HCT116 (cell line): ENCODE results near the gene PRR9. TPM values are rescaled to one million over a fixed set of nuclear protein-coding genes. Genes with fewer than 3 reads are reported as not detected.

ENCODE experiments used
- ATAC-seq: fragments of 200-7000 bp; cut with Tn5 transposase; 2 replicates; pipeline ENCODE4 v1.9.1; 2020; ENCODE audit warnings: mild to moderate bottlenecking, moderate library complexity
- BruUV-seq: library from RNA; stranded (reverse); fragments of 400-500 nt; replicated peaks from 2 replicates; lab custom pipeline; 2021; lab: Mats Ljungman, UMichigan
- CTCF ChIA-PET: fragments of 300-600 bp; sonication (Branson Sonifier 250); formaldehyde crosslinking; loops from one replicate; lab custom pipeline; 2021; ENCODE audit warnings: antibody characterized with exemption; lab: Charles Lee
- POLR2A ChIA-PET: fragments of 300-600, 350-600 bp; sonication (Branson Sonifier 250); formaldehyde crosslinking; loops from one replicate; lab custom pipeline; 2021; ENCODE audit warnings: antibody characterized with exemption; lab: Charles Lee
- RAD21 ChIA-PET, 2 experiments: fragments of 300-600 bp; sonication (Branson Sonifier 250); formaldehyde crosslinking; loops; one replicate each; lab custom pipeline; 2023; ENCODE audit warnings: low total read pairs in 2 of 2; ENCODE audit not compliant: uncharacterized antibody in 2 of 2, unreplicated experiment in 2 of 2, low non-redundant PET in 1 of 2; lab: Charles Lee
- DNase-seq: peaks from one replicate; pipeline ENCODE4 v3.0.0-alpha.2; 2010; ENCODE audit warnings: low read depth, low spot score
- H2AFZ ChIP-seq: fragments of 200-600 bp; shearing (Covaris generic), sonication (generic); 2 replicates; pipeline ENCODE4 v1.6.1; 2017; ENCODE audit warnings: low read depth, mixed run types, mixed read lengths, antibody characterized with exemption, low read length; ENCODE audit not compliant: poor library complexity, severe bottlenecking
- H3K27ac ChIP-seq: 2 replicates; pipeline ENCODE4 v1.5.1; 2012; ENCODE audit warnings: low read depth, low read length
- H3K27me3 ChIP-seq: fragments of 200-600 bp; sonication (generic); 2 replicates; pipeline ENCODE4 v1.6.1; 2016; ENCODE audit warnings: mixed run types, low read length, mixed read lengths; ENCODE audit not compliant: insufficient read depth
- H3K36me3 ChIP-seq, 2 experiments: fragments of 200-500 bp in 1 of 2; fragments of 200-600 bp in 1 of 2; sonication (Bioruptor generic) in 1 of 2; sonication (generic) in 1 of 2; 2 replicates each; pipeline versions ENCODE4 v1.5.1 to v1.6.1; 2014 to 2016; ENCODE audit warnings: low read length in 2 of 2, inconsistent platforms in 1 of 2, mixed read lengths in 1 of 2, mixed run types in 1 of 2; ENCODE audit not compliant: insufficient read depth in 2 of 2, control insufficient read depth in 1 of 2
- H3K4me1 ChIP-seq, 2 experiments: fragments of 200-600 bp in 1 of 2; sonication (generic) in 1 of 2; 2 replicates each; pipeline versions ENCODE4 v1.5.1 to v1.6.1; 2012 to 2017; ENCODE audit warnings: low read length in 2 of 2, inconsistent platforms in 1 of 2, mild to moderate bottlenecking in 1 of 2, mixed read lengths in 1 of 2, mixed run types in 1 of 2, moderate library complexity in 1 of 2; ENCODE audit not compliant: insufficient read depth in 2 of 2, control insufficient read depth in 1 of 2
- H3K4me2 ChIP-seq: fragments of 200-600 bp; sonication (generic); 2 replicates; pipeline ENCODE4 v1.6.1; 2017; ENCODE audit warnings: mixed run types, low read length, mixed read lengths
- H3K4me3 ChIP-seq, 2 experiments: fragments of 200-600 bp in 1 of 2; sonication (generic) in 1 of 2; replicated peaks in 1 of 2; 2 replicates each; pipeline ENCODE4 v1.5.1; 2011 to 2016; ENCODE audit warnings: low read length in 2 of 2, control low read depth in 1 of 2, low read depth in 1 of 2, mild to moderate bottlenecking in 1 of 2, mixed read lengths in 1 of 2, mixed run types in 1 of 2
- H3K79me2 ChIP-seq: fragments of 200-600 bp; sonication (generic); 2 replicates; pipeline ENCODE4 v1.6.1; 2017; ENCODE audit warnings: mild to moderate bottlenecking, mixed run types, low read length, moderate library complexity, mixed read lengths; ENCODE audit not compliant: insufficient read depth
- H3K9ac ChIP-seq: fragments of 200-600 bp; sonication (generic); 2 replicates; pipeline ENCODE4 v1.6.1; 2016; ENCODE audit warnings: low read length, mixed read lengths
- H3K9me2 ChIP-seq: fragments of 200-600 bp; sonication (generic), shearing (Covaris generic); 2 replicates; pipeline ENCODE4 v1.6.1; 2017; ENCODE audit warnings: mixed run types, mild to moderate bottlenecking, moderate library complexity; ENCODE audit not compliant: insufficient read depth
- H3K9me3 ChIP-seq, 2 experiments: fragments of 200-500 bp in 1 of 2; fragments of 200-600 bp in 1 of 2; sonication (Bioruptor generic) in 1 of 2; sonication (generic) in 1 of 2; 2 replicates each; pipeline ENCODE4 v1.6.1; 2014 to 2017; ENCODE audit warnings: low read length in 2 of 2, mixed read lengths in 2 of 2, inconsistent platforms in 1 of 2, low read depth in 1 of 2, mild to moderate bottlenecking in 1 of 2, mixed run types in 1 of 2, moderate library complexity in 1 of 2; ENCODE audit not compliant: control insufficient read depth in 1 of 2, insufficient read depth in 1 of 2
- H4K20me1 ChIP-seq: fragments of 200-600 bp; sonication (generic), shearing (Covaris generic); 2 replicates; pipeline ENCODE4 v1.6.1; 2017; ENCODE audit warnings: mixed run types, mild to moderate bottlenecking, moderate library complexity; ENCODE audit not compliant: insufficient read depth
- ATF3 ChIP-seq: IDR thresholded peaks from 2 replicates; pipeline ENCODE4 v1.6.1; 2012
- CEBPB ChIP-seq: IDR thresholded peaks from 2 replicates; pipeline ENCODE4 v1.6.1; 2012; ENCODE audit warnings: low read depth
- CTCF ChIP-seq, 3 experiments: fragments of 200-600 bp in 1 of 3; sonication (generic) in 1 of 3; IDR thresholded peaks in 2 of 3; conservative IDR thresholded peaks in 1 of 3; 2 replicates each; pipeline ENCODE4 v1.5.1; 2012 to 2017; ENCODE audit warnings: low read depth in 2 of 3, low read length in 2 of 3, antibody characterized with exemption in 1 of 3, borderline replicate concordance in 1 of 3, control low read depth in 1 of 3, mild to moderate bottlenecking in 1 of 3, mixed read lengths in 1 of 3, mixed run types in 1 of 3, moderate library complexity in 1 of 3; ENCODE audit not compliant: insufficient read depth in 1 of 3
- ELF1 ChIP-seq: IDR thresholded peaks from 2 replicates; pipeline ENCODE4 v1.6.1; 2012; ENCODE audit warnings: low read depth, borderline replicate concordance
- EZH2phosphoT487 ChIP-seq: fragments of 200-600 bp; IDR thresholded peaks from 2 replicates; pipeline ENCODE4 v1.6.1; 2018; ENCODE audit warnings: antibody characterized with exemption, borderline replicate concordance
- FOSL1 ChIP-seq: IDR thresholded peaks from 2 replicates; pipeline ENCODE4 v1.6.1; 2012; ENCODE audit warnings: low read depth
- POLR2AphosphoS5 ChIP-seq: IDR thresholded peaks from 2 replicates; pipeline ENCODE4 v1.6.1; 2011; ENCODE audit warnings: mild to moderate bottlenecking, low read depth, low read length, moderate library complexity
- RAD21 ChIP-seq: IDR thresholded peaks from 2 replicates; pipeline ENCODE4 v1.6.1; 2012; ENCODE audit warnings: low read depth, mild to moderate bottlenecking
- REST ChIP-seq: IDR thresholded peaks from 2 replicates; pipeline ENCODE4 v1.6.1; 2012; ENCODE audit warnings: low read depth
- SIN3A ChIP-seq: IDR thresholded peaks from 2 replicates; pipeline ENCODE4 v1.6.1; 2012; ENCODE audit warnings: low read depth
- SRF ChIP-seq: IDR thresholded peaks from 2 replicates; pipeline ENCODE4 v1.6.1; 2012; ENCODE audit warnings: low read depth
- TCF7L2 ChIP-seq: IDR thresholded peaks from 2 replicates; pipeline ENCODE4 v1.7.0; 2011; ENCODE audit warnings: borderline replicate concordance, inconsistent platforms; ENCODE audit not compliant: insufficient read depth, insufficient read length; ENCODE audit errors: extremely low read depth
- YY1 ChIP-seq: IDR thresholded peaks from 2 replicates; pipeline ENCODE4 v1.6.1; 2011; ENCODE audit warnings: low read length, low read depth, moderate library complexity, mild to moderate bottlenecking; ENCODE audit not compliant: insufficient replicate concordance; ENCODE audit errors: extremely low read depth
- ZBTB33 ChIP-seq: IDR thresholded peaks from 2 replicates; pipeline ENCODE4 v1.6.1; 2011; ENCODE audit warnings: mild to moderate bottlenecking, low read length, moderate library complexity; ENCODE audit not compliant: insufficient replicate concordance; ENCODE audit errors: extremely low read depth
- ZFX ChIP-seq: fragments of 450-650 bp; IDR thresholded peaks from 2 replicates; pipeline ENCODE4 v1.6.1; 2017
- ZNF274 ChIP-seq: fragments of 200-500 bp; sonication (Bioruptor generic); IDR thresholded peaks from 2 replicates; pipeline ENCODE4 v1.6.1; 2014; ENCODE audit warnings: mild to moderate bottlenecking, low read depth, low read length, inconsistent platforms
- intact Hi-C: fragments of 100-400 bp; cut with micrococcal nuclease; formaldehyde crosslinking; loops from 2 replicates; pipeline ENCODE4 v1.10.0; 2022
- total RNA-seq: library from RNA; stranded (reverse); gene quantifications from one replicate; pipeline ENCODE4 v1.2.1, GENCODE V29; 2021; ENCODE audit not compliant: unreplicated experiment

Gene PRR9
- total RNA-seq, 1 experiment from 2014 or later = not detected

- TF ChIP-seq POLR2AphosphoS5 (no peak), FOSL1 (no peak), TCF7L2 (no peak), ELF1 (no peak), CEBPB (no peak), REST (no peak), RAD21 (peak; percentile 80)
Measured at GRCh38 chr1:153192697-153193096, 24.7 kb upstream of the PRR9 start (continued).

- ChIA-PET RAD21 (interaction anchor here in 1 of 2 experiments (0.5 kb wide), 1 partner anchor 94 kb away, joined by 4 read pairs; no protein-coding TSS in a partner anchor), POLR2A (no interaction called here), CTCF (interaction anchor here (1.1 to 4.6 kb wide), 3 partner anchors 234 to 324 kb away, joined by 3 to 94 read pairs (median 34); partner anchors contain the start of gene SMCP)
- Histone ChIP-seq H3K4me2 (no peak overlapping the region), H3K27ac (no peak overlapping the region), H3K27me3 (peaks cover 73% of the 10 kb centered on the region), H3K9ac (no peak overlapping the region), H3K9me2 (no peaks in the 10 kb centered on the region), H3K4me3 (no peak overlapping the region), H3K36me3 (no peaks in the 10 kb centered on the region), H2AFZ (no peak overlapping the region), H3K9me3 (no peaks in the 10 kb centered on the region), H4K20me1 (no peaks in the 10 kb centered on the region), H3K4me1 (no peaks in the 10 kb centered on the region), H3K79me2 (no peaks in the 10 kb centered on the region)
- DNase-seq (no peak), ATAC-seq (no peak)
- intact Hi-C loops = loop anchor here (5.0 kb wide), 1 partner anchor 277 kb away; no protein-coding TSS in a partner anchor
- no TSS peak for BruUV-seq
- no peak for TF ChIP-seq EZH2phosphoT487
- TF ChIP-seq ZNF274 = no peak
- TF ChIP-seq YY1 = no peak
- no peak for TF ChIP-seq RAD21
- TF ChIP-seq CTCF (IDR thresholded peaks at IDR 0.05 in 2 of 3, conservative IDR thresholded peaks at IDR 0.05 in 1 of 3; ENCODE audit: borderline replicate concordance in 1 of 3, insufficient read depth in 1 of 3, low read depth in 2 of 3, low read length in 2 of 3) = no peak
- no peak for TF ChIP-seq SIN3A
- no peak for TF ChIP-seq ZBTB33
- TF ChIP-seq ZFX = no peak
- no peak for TF ChIP-seq ATF3
- TF ChIP-seq SRF = no peak
- TF ChIP-seq POLR2AphosphoS5 = no peak
Measured at GRCh38 chr1:153194331-153195050, 22.9 kb upstream of the PRR9 start.
